ENCODE data around the gene ADGRA3.

The ADGRA3 gene

DNA sequence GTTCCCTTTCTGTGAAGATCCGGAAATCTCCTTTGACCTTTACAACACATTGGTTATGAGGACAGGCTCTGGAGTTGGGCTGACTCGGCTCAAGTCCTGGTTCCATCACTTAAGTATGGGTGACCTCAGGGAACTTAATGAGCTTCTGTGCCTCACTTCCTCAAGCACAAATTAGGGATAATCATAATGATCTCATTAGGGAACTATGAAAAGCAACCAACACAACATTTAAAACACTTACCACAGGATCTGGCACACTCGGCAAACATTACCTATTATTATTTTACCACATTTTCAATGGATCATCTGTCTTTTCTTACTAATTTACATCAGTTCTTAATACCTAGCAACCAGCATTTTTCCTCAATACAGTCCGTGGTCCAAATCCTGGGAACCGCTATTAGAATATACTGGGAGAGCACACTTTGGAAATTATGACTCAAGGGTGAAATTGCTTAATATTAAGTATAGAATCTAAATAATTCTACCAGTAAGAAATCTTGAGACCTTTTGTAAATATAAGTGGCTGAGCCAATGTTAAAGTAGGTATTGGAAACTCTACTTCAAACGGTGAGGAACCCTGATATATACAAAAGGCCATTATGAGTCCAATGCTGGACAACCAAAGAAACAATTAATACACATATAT lies 19.6 kb downstream of the ADGRA3 start:
- Histone ChIP-seq H3K27ac (ENCODE audit: low read length) (no peak overlapping the region), H3K27me3 (ENCODE audit: control insufficient read depth, insufficient read depth, low read length) (no peaks in the 10 kb centered on the region), H3K9me3 (ENCODE audit: control insufficient read depth, insufficient read depth, low read length) (no peaks in the 10 kb centered on the region), H3K4me1 (ENCODE audit: control insufficient read depth, insufficient read depth, low read length) (peaks cover 8% of the 10 kb centered on the region), H3K36me3 (ENCODE audit: control insufficient read depth, insufficient read depth, low read length) (no peaks in the 10 kb centered on the region), H3K4me3 (ENCODE audit: low read length) (no peak overlapping the region)
- no CpG with 5 or more reads among the region's 6 CpGs for WGBS (ENCODE audit: insufficient coverage, insufficient read length)
- no peak for DNase-seq (ENCODE audit: low read depth, low spot score)

DNA sequence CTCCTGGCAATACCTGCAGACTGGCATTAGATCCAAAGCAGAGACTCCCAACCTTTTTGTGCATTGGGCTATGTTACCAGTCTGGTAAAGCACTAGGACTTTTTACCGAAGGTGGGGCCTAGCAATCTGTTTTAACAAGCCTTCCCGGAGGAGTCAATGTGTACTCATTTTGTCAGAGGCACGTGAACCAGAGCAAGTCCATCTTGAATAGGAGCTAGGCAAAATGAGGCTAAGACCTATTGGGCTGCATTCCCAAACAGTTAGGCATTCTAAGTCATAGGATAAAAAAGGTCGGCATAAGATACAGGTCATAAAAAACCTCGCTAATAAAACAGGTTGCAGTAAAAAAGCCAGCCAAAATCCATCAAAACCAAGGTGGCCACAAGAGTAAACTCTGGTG lies 22.3 kb downstream of the ADGRA3 start:
- Histone ChIP-seq H3K4me1 (ENCODE audit: control insufficient read depth, insufficient read depth, low read length) (peaks cover 4% of the 10 kb centered on the region), H3K27me3 (ENCODE audit: control insufficient read depth, insufficient read depth, low read length) (no peaks in the 10 kb centered on the region), H3K4me3 (ENCODE audit: low read length) (no peak overlapping the region), H3K36me3 (ENCODE audit: control insufficient read depth, insufficient read depth, low read length) (no peaks in the 10 kb centered on the region), H3K27ac (ENCODE audit: low read length) (no peak overlapping the region), H3K9me3 (ENCODE audit: control insufficient read depth, insufficient read depth, low read length) (no peaks in the 10 kb centered on the region)
- DNase-seq (ENCODE audit: low read depth, low spot score) = no peak
- no CpG with 5 or more reads among the region's 5 CpGs for WGBS (ENCODE audit: insufficient coverage, insufficient read length)

DNA sequence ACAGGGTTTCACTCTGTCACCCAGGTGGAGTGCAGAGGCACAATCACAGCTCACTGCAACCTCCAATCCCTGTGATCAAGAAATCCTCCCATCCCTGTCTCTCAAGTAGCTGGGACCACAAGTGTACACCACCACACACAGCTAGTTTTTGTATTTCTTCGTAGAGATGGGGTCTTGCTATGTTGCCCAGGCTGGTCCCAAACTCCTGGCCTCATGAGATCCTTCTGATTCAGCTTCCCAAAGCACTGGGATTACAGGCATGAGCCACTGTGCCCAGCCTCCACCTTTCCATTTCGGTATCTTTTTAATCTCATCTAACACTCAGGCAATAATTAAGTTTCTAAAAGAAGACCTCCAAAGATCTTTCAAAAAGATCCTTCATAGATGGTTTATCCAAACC lies 22.9 kb downstream of the ADGRA3 start:
- H3K27ac ChIP-seq (ENCODE audit: low read length) = no peak overlapping the region
- H3K4me3 ChIP-seq (ENCODE audit: low read length) = no peak overlapping the region
- H3K4me1 ChIP-seq (ENCODE audit: control insufficient read depth, insufficient read depth, low read length) = peaks cover 4% of the 10 kb centered on the region
- no peak for DNase-seq (ENCODE audit: low read depth, low spot score)
- no CpG with 5 or more reads among the region's 2 CpGs for WGBS (ENCODE audit: insufficient coverage, insufficient read length)
- H3K9me3 ChIP-seq (ENCODE audit: control insufficient read depth, insufficient read depth, low read length) = no peaks in the 10 kb centered on the region
- H3K36me3 ChIP-seq (ENCODE audit: control insufficient read depth, insufficient read depth, low read length) = no peaks in the 10 kb centered on the region
- no peaks in the 10 kb centered on the region for H3K27me3 ChIP-seq (ENCODE audit: control insufficient read depth, insufficient read depth, low read length)

DNA sequence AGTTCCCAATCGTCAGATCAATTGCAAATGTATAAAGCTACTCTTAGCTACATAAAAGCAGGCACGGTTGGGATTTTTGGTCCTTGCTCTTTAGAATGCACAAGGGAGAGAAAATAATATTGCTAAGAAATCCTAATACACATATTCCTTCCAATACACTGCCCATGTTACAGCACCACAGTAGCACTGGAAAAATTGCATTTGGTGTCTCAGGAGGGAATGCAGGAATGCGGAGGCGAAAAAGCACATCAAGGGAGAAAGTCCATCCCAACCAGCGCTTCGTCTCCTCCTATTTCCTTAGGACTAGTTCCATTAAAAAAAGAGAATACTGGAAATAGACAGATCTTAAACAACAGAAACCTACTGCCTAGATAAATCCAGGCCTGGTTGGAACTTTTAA lies 23.9 kb downstream of the ADGRA3 start:
- no peak overlapping the region for H3K27ac ChIP-seq (ENCODE audit: low read length)
- no peaks in the 10 kb centered on the region for H3K36me3 ChIP-seq (ENCODE audit: control insufficient read depth, insufficient read depth, low read length)
- H3K4me1 ChIP-seq (ENCODE audit: control insufficient read depth, insufficient read depth, low read length) = peaks cover 7% of the 10 kb centered on the region
- no peaks in the 10 kb centered on the region for H3K9me3 ChIP-seq (ENCODE audit: control insufficient read depth, insufficient read depth, low read length)
- no peaks in the 10 kb centered on the region for H3K27me3 ChIP-seq (ENCODE audit: control insufficient read depth, insufficient read depth, low read length)
- H3K4me3 ChIP-seq (ENCODE audit: low read length) = no peak overlapping the region
- no peak for DNase-seq (ENCODE audit: low read depth, low spot score)
- WGBS (ENCODE audit: insufficient coverage, insufficient read length) = no CpG with 5 or more reads among the region's 6 CpGs

DNA sequence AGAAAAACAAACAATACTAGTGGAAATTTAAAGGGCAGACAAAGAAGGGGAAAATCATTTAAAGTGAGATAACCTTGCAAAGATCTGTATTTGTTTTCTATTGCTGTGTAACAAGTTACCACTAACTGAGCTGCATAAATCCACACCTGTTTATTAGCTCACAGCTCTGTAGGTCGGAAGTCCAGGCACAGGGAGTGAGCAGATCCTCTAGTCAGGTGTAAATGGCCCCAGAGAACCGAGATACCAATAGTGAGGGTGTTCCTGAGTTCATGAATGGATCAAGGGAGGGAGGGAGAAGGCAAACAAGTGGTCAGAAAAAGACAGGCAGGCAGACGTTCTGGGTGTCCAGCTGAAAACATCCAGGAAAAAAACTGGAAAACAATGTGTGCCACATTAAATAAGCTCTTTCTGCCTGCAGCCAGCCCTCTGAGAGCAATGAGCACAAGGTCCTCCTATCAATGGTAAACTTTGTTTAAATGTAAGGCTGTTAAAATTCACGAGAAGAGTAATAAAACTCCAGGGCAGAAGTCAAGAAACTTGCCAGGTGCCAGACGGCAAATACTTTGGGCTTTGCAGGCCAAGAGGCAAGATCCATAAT lies 25.0 kb downstream of the ADGRA3 start:
- no peaks in the 10 kb centered on the region for H3K9me3 ChIP-seq (ENCODE audit: control insufficient read depth, insufficient read depth, low read length)
- H3K27ac ChIP-seq (ENCODE audit: low read length) = no peak overlapping the region
- WGBS (ENCODE audit: insufficient coverage, insufficient read length) = no CpG with 5 or more reads among the region's 5 CpGs
- H3K36me3 ChIP-seq (ENCODE audit: control insufficient read depth, insufficient read depth, low read length) = no peaks in the 10 kb centered on the region
- H3K4me1 ChIP-seq (ENCODE audit: control insufficient read depth, insufficient read depth, low read length) = peaks cover 7% of the 10 kb centered on the region
- no peak for DNase-seq (ENCODE audit: low read depth, low spot score)
- no peaks in the 10 kb centered on the region for H3K27me3 ChIP-seq (ENCODE audit: control insufficient read depth, insufficient read depth, low read length)
- no peak overlapping the region for H3K4me3 ChIP-seq (ENCODE audit: low read length)

DNA sequence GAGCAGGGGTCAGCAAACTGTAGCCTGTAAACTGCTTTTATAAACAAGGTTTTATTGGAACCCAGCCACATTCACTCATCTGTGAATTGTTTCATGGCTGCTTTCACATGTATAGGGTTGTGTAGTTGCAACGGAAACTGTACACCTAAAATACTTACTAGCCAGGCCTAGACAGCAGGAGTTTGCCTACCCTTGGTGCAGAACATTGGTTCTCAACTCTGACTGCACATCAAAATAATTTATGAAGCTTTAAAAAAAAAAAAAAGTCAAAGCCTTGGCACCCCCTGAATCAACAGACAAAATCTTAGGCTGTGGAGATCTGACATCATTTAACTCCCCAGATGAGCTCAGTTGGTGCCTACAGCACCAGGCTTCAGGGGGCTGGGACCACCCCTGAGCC lies 27.8 kb downstream of the ADGRA3 start:
- no peak overlapping the region for H3K4me3 ChIP-seq (ENCODE audit: low read length)
- H3K27me3 ChIP-seq (ENCODE audit: control insufficient read depth, insufficient read depth, low read length) = no peaks in the 10 kb centered on the region
- no CpG with 5 or more reads among the region's 1 CpG for whole genome bisulfite sequencing (ENCODE audit: insufficient coverage, insufficient read length)
- H3K36me3 ChIP-seq (ENCODE audit: control insufficient read depth, insufficient read depth, low read length) = no peaks in the 10 kb centered on the region
- no peaks in the 10 kb centered on the region for H3K9me3 ChIP-seq (ENCODE audit: control insufficient read depth, insufficient read depth, low read length)
- no peak overlapping the region for H3K27ac ChIP-seq (ENCODE audit: low read length)
- DNase-seq (ENCODE audit: low read depth, low spot score) = no peak
- H3K4me1 ChIP-seq (ENCODE audit: control insufficient read depth, insufficient read depth, low read length) = peaks cover 7% of the 10 kb centered on the region

DNA sequence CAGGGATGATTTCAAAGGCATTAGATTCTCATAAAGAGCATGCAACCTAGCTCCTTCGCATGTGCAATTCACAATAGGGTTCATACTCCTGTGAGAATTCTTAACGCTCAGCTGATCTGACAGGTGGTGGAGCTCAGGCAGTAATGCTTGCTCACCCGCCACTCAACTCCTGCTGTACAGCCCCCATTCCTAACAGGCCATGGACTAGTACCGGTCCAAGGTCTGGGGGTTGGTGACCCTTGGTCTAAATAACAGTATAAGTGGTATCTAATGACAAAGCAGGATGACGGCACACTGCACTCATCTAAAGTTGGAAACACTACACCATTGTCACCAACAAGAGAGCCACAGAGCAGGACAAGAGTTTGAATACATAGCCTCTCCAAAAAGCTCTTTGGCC lies 28.5 kb downstream of the ADGRA3 start:
- no peaks in the 10 kb centered on the region for H3K36me3 ChIP-seq (ENCODE audit: control insufficient read depth, insufficient read depth, low read length)
- WGBS (ENCODE audit: insufficient coverage, insufficient read length) = no CpG with 5 or more reads among the region's 5 CpGs
- H3K9me3 ChIP-seq (ENCODE audit: control insufficient read depth, insufficient read depth, low read length) = no peaks in the 10 kb centered on the region
- H3K4me3 ChIP-seq (ENCODE audit: low read length) = no peak overlapping the region
- DNase-seq (ENCODE audit: low read depth, low spot score) = no peak
- no peaks in the 10 kb centered on the region for H3K27me3 ChIP-seq (ENCODE audit: control insufficient read depth, insufficient read depth, low read length)
- no peak overlapping the region for H3K27ac ChIP-seq (ENCODE audit: low read length)
- H3K4me1 ChIP-seq (ENCODE audit: control insufficient read depth, insufficient read depth, low read length) = peaks cover 8% of the 10 kb centered on the region

DNA sequence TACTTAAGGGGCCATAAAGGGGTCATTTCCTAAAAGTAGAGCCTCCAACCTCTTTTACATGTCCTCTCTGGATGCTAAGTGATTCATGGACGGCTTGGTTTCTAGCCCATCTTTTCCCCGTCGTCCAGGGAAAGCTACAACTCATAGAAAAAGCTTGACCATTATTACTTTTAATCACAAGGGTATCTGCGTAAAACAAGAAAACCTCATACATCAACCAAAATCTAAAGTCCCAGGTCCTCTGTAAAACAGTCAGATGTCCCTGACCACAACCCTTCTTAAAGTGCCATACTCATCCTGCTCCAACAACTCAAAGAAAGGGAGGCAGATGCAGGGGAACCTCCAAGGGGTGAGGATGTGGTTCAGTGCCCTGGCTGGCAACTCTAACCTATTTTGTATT lies 29.6 kb downstream of the ADGRA3 start:
- Histone ChIP-seq H3K36me3 (ENCODE audit: control insufficient read depth, insufficient read depth, low read length) (no peaks in the 10 kb centered on the region), H3K9me3 (ENCODE audit: control insufficient read depth, insufficient read depth, low read length) (no peaks in the 10 kb centered on the region), H3K4me1 (ENCODE audit: control insufficient read depth, insufficient read depth, low read length) (peaks cover 5% of the 10 kb centered on the region), H3K27ac (ENCODE audit: low read length) (no peak overlapping the region), H3K27me3 (ENCODE audit: control insufficient read depth, insufficient read depth, low read length) (no peaks in the 10 kb centered on the region), H3K4me3 (ENCODE audit: low read length) (no peak overlapping the region)
- WGBS (ENCODE audit: insufficient coverage, insufficient read length) = no CpG with 5 or more reads among the region's 4 CpGs
- DNase-seq (ENCODE audit: low read depth, low spot score) = no peak

DNA sequence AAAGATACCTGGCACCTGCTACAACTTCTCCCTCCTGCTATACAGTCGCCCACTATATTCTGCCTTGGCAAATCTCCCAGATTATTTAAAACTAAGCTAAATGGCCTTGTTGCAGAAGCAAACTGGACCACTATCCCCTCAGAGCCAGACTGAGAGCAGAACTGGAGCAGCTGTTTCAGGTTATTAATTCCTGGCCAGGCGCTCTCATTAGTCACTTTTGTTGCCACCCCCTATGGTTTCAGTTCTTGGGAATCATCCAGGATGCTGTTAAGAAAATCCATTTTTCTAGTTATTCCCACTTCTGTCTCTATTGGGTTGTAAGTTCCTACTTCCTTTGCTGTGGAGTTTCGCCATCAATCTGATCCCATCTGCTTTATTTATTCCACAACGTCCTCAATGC lies 30.1 kb downstream of the ADGRA3 start:
- no CpG with 5 or more reads among the region's 4 CpGs for WGBS (ENCODE audit: insufficient coverage, insufficient read length)
- Histone ChIP-seq H3K9me3 (ENCODE audit: control insufficient read depth, insufficient read depth, low read length) (no peaks in the 10 kb centered on the region), H3K4me3 (ENCODE audit: low read length) (no peak overlapping the region), H3K27ac (ENCODE audit: low read length) (no peak overlapping the region), H3K36me3 (ENCODE audit: control insufficient read depth, insufficient read depth, low read length) (no peaks in the 10 kb centered on the region), H3K4me1 (ENCODE audit: control insufficient read depth, insufficient read depth, low read length) (peaks cover 5% of the 10 kb centered on the region), H3K27me3 (ENCODE audit: control insufficient read depth, insufficient read depth, low read length) (no peaks in the 10 kb centered on the region)
- no peak for DNase-seq (ENCODE audit: low read depth, low spot score)

DNA sequence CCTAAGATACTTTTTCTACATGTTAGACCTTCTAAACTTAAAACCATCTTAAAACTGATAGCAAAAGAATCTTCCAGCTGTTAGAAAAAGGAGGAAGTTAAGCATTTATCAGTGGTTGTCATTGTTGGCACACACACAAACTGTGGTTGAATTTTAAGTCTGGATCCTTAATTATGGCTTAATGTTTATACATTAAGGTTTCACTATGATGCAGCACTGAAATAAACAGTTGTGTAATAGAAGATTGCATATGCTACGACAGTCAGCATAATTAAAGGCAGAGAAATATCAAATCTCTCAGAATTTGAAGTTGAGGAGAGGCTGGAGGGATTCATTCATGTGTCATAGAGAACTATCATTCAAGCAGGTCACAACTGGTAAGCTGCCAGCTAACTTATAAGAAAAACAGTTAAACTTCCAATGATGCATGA lies 32.3 kb downstream of the ADGRA3 start:
- H3K27ac ChIP-seq (ENCODE audit: low read length) = no peak overlapping the region
- no peak for DNase-seq (ENCODE audit: low read depth, low spot score)
- WGBS (ENCODE audit: insufficient coverage, insufficient read length) = no CpG with 5 or more reads among the region's 1 CpG

More for the DNA sequence above, 32.3 kb downstream of the ADGRA3 start:
- peaks cover 5% of the 10 kb centered on the region for H3K4me1 ChIP-seq (ENCODE audit: control insufficient read depth, insufficient read depth, low read length)
- H3K4me3 ChIP-seq (ENCODE audit: low read length) = no peak overlapping the region
- H3K36me3 ChIP-seq (ENCODE audit: control insufficient read depth, insufficient read depth, low read length) = no peaks in the 10 kb centered on the region
- no peaks in the 10 kb centered on the region for H3K27me3 ChIP-seq (ENCODE audit: control insufficient read depth, insufficient read depth, low read length)
- H3K9me3 ChIP-seq (ENCODE audit: control insufficient read depth, insufficient read depth, low read length) = no peaks in the 10 kb centered on the region
